GM18505 (cell line): ENCODE data around the gene OR6J1.

Experiments used
- ATAC-seq: cut with Tn5 transposase; IDR thresholded peaks from one replicate; pipeline ENCODE4 v1.9.1; 2021; ENCODE audit not compliant: unreplicated experiment
- POLR2A ChIP-seq: IDR thresholded peaks from 4 replicates; pipeline ENCODE4 v1.6.1; 2011; ENCODE audit warnings: borderline replicate concordance; ENCODE audit not compliant: insufficient read depth, insufficient read length; ENCODE audit errors: extremely low read depth

Gene OR6J1

DNA sequence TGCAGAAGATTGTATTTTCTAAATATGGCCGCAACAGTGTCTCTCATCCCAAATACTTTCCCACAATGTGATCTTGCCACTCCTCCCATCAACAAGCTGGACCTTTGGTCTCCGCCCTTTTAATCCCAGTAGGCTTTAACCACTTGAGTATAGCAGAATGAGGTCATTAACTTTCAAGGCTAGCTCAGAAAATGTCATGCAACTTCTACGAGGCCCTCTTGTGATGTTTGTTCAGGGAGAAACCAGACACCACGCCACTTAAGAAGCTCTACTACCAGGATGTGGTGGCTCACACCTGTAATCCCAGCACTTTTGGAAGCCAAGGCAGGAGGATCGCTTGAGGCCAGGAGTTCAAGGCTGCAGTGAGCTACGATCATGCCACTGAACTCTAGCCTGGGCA is 20.1 kb upstream of the OR6J1 start:
- ATAC-seq: no peak
- no peak for TF ChIP-seq POLR2A

DNA sequence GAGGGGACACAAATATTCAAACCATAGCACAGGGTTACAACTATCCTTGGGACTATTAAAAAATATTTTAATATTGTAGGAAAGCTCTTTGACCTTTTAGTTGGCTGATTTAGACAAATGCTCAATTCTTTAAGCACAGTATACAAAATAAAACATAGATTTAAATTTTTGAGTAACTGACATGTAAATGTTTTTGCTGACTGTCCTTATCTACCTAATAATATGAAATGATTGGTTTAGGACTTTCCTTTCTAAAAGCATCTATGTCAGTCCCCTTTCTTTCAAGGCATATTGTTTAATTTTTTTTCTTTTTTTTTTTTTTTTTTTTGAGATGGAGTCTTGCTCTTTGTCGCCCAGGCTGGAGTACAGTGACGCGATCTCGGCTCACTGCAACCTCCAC is 16.5 kb upstream of the OR6J1 start:
- no peak for ATAC-seq
- TF ChIP-seq POLR2A: no peak

DNA sequence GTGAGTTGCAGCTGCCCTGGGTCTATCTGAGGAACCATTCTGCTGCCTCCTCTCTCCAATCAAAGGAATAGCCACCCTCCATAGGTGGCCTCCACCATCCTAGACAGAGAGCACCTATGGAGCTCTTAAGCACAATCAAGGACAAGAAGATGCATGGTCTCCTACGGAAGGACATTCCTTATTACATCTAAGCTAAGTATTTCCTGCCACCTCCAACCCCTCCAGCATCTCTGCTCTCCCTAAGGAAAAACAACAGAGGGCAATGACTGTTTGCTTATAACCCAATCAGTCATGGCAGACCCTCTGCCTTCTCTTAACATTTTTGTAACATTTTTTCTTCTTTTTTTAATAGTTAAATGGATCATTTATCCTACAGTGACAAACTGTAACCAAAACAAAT is 14.8 kb upstream of the OR6J1 start:
- TF ChIP-seq POLR2A: no peak
- no peak for ATAC-seq

DNA sequence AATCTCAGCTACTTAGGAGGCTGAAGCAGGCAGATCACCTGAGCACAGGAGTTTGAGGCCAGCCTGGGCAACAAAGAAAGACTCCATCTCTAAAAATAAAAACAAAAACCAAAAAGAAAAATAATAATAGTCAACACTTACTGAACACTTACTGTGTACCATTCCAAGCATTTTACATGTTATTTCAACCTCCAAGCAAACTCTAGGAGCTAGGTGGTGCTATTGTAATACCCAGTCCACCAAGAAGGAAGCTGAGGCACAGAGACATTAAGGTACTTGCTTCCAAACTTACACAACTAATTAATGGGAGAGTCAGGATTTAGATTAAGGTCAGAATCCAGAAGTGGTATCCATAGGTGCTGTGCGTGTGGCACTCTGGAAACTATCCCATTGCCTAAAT is 13.7 kb upstream of the OR6J1 start:
- no peak for TF ChIP-seq POLR2A
- ATAC-seq: no peak

DNA sequence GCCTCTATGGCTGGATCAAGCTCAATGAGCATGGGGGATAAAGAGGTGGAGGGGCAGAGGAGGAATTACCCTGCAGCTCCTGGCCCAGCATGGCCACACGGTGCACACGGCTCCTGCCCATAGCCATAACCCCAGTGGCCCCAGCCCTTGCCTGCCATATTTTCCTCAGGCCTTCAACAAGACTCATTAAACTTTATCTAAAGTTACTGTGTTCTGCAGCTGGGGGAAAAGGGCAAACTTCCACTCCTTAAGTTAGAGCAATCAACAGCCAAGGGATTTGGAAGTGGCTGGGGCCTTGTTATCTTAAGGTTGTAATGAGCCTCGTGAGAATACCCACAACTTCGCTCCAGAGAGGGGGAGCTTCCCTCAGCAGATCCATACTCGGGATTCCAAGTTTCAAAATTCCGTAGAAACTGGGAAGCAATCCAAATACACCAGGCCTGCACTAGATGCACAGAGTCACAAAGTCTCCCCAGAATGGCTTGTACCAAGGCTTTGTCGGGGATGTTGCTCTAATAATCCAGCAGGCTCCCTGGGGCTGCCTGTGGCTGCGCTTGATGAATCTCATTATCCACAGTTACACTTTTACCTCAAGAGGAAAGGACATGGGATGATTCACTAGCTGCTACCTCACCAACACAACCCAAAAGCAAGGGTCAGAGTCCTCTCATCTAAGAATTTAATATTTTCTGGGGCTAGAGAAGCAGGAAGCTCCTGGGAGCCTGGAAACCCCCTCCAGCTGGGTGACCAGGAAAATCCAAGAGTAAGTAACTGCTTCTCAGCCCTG is 13.0 kb upstream of the OR6J1 start:
- no peak for TF ChIP-seq POLR2A
- no peak for ATAC-seq

DNA sequence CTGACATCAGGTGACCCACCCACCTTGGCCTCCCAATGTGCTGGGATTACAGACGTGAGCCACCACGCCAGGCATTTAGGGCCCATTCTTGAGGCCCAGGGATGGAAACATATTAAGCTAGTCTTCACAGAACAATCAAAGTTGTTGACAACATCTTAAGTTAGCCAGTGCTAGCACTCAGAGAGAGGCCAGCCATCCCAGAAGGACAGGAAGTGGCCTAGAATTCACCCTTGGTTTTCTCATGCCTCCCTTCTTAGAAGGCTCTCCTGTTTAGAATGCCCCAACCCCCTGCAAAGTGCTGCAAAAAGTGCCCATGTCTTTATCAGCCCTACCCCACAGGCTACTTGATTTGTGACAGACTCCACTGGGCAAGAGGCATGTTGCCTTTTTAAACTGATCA is 12.1 kb upstream of the OR6J1 start:
- ATAC-seq: no peak

DNA sequence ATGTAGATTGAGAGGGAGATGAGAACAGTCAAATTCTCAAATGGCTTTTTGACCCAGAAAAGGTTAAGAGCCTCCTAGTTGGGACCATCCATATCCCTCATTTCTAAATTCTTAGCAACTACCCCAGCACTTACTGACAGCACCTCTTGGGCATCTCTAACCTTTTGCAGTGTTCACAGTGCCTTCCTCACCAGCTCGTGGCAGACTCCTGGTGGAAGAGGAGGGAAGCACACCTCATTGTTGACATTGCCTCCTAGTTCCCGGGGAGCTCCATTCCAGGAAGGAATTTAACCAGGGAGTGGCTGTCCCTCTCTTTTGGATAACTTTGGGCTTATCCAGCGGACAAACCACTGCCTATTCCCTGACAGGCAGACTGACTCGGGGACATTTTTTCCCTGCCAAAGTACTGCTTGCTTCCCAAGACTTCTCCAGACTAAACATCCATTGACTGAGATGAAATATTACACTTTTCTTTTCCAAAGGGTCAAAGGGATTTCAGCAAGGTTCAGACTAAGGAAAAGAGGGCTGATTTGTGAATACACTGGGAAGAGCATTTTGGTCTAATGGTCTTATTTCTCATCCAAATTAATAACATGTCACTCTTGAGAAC is 9.0 kb upstream of the OR6J1 start:
- no peak for TF ChIP-seq POLR2A
- ATAC-seq: no peak

More for the DNA sequence above, 12.1 kb upstream of the OR6J1 start:
- TF ChIP-seq POLR2A: no peak

DNA sequence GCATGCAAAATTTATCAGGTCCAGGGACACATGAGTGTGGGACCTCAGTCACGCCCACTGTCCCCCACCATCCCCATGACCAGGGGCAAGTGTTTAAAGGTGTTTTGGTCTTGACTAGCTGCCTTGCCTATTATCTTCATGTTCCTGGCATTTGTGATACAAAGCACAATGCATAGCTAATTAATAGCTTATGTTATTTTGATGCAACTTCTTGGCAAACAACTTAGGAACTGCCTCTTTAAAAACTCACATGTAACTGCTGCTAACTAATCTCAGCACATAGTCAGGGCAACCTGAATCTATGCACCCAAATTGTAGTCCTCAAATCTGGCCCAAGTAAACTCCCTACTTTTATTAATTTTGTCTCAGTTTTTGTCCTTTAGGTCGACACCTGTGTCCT is 7.4 kb upstream of the OR6J1 start:
- ATAC-seq: no peak
- TF ChIP-seq POLR2A: no peak

DNA sequence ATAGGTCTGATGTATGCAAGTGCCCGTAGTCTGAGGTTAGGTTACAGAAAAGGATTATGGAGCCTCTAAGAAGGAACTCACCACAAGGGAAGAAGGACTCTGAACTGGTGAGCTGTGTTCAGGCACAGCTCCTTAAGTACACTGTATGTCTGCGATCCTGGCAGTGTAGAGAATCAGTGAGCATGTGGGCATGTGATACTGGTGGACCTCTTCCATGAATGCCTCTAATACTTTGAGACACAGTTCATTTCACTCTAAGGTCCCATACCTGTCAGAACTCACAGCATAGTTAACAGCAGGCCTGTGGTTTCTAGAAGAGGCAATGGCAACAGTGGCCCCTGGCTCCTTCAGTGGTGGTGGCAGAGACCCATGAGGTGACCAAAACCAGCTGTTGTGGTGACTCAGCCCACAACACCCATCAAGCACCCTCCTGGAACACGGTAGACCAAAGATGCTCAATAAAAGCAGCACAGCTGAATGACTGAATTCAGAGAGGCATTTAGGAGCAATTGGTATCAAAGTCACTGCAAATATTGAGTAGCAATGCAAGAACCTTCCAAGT is 6.9 kb upstream of the OR6J1 start:
- TF ChIP-seq POLR2A: peak; percentile 76
- ATAC-seq: no peak

DNA sequence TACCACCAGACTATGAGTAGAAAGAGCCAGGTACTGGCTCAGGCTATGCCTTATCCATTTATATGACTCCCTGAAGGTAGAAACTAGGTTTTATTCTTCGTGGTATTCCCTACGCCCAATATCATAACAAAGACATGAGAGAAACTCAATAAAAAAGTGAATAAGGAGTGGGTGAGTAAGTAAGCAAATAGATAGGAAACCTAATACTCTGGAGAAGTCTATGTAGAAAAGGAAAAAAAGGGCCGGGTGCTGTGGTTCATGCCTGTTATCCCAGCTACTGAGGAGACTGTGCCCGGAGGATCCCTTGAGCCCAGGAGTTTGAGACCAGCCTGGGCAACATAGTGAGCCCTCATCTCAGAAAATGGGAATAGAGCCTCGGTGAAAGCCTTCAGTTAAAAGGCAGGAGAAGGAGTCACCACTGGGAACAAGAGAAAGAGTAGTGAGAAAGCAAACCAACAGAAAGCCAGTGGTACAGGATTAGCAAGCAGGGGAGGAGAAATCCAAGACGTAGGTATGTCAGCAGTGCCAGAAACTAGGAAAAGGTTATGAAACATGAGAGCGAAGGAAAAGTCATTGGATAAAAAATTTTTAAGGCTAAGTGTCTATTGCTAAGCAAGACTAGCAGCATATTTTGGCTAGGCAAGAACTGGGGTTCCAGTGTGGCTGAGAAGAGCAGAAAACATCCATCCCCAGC is 6.0 kb upstream of the OR6J1 start:
- ATAC-seq: no peak
- no peak for TF ChIP-seq POLR2A

DNA sequence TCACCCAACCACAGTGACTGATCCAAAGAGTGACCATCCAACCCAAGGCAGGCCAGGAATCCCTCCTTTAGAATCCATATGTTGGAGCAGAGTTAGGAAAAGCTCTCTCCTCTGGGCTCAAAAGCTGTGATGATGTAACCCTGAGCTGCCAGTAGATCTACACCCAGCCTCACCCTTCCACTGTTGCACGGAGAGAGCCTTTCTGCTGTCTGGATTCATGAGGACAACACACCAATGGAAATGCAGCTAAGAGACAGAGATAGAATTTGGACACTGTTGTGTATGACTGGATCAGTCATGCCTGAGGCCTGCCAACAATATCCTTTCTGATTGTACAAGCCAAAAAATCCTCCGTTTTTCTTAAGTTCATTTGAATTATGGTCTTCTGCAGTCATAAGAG is 4.4 kb upstream of the OR6J1 start:
- ATAC-seq: no peak

DNA sequence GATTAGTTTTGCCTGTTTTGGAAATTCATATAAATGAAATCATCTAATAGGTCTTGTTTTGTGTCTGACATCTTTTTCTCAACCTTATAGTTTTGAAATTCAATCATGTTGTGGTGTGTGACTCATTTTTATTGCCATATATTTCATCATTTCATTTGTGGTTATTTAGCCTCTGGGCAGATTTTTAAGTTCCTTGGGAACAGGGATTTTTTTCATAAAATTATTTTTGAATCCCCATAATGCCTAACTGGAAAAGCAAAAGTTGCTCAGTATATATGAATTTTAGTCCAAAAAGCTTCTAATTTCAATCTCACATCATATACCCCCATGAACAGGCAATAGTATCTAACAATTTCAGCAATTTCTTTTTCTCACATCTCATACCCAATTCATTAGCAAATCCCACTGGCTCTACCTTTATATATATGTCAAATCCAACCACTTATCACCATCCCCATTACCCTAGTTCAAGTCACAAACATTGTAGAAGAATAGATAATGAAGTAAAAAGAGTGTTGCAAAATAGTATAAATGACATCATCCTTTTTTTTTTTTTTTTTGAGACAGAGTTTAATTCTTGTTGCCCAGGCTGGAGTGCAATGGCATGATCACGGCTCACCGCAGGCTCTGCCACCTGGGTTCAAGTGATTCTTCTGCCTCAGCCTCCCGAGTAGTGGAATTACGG is 2.6 kb upstream of the OR6J1 start:
- ATAC-seq: no peak
- TF ChIP-seq POLR2A: no peak

More for the DNA sequence above, 4.4 kb upstream of the OR6J1 start:
- no peak for TF ChIP-seq POLR2A

DNA sequence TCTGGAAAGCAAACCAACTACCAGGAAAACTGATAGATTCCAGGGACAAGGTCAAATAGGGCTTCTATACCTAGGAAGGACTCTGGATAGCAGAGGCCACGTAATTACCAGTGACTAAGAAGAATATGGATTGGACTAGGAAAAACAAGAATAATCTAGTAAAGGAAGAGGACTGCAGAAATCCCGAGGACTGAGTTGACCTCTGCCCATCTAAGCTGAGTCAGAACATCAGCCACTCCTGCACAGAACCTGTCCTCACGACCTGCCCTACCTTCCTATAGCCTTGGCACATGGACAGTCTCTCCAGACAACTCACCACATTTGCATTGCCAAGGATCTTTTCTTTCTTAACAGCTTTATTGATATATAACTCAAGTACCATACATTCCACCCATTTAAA is 2.3 kb downstream of the OR6J1 start:
- no peak for TF ChIP-seq POLR2A
- ATAC-seq: no peak
